Endothelial cell (in vitro differentiated cells): ENCODE results near the gene HOXA10. TPM values are rescaled to one million over a fixed set of nuclear protein-coding genes. Genes with fewer than 3 reads are reported as not detected.

Experiments used
- DNase-seq: peaks from one replicate; pipeline ENCODE4 v3.0.0; 2021; ENCODE audit warnings: low spot score
- H3K27ac Mint-ChIP-seq: one replicate; pipeline ENCODE4 v1.8.0; 2021; ENCODE audit warnings: mixed read lengths, inconsistent platforms; ENCODE audit not compliant: unreplicated experiment
- H3K27me3 Mint-ChIP-seq: one replicate; pipeline ENCODE4 v1.8.0; 2021; ENCODE audit warnings: mild to moderate bottlenecking, moderate library complexity, mixed read lengths, inconsistent platforms; ENCODE audit not compliant: unreplicated experiment
- H3K36me3 Mint-ChIP-seq: one replicate; pipeline ENCODE4 v1.8.0; 2021; ENCODE audit warnings: mild to moderate bottlenecking, low read depth, mixed read lengths, inconsistent platforms; ENCODE audit not compliant: unreplicated experiment
- H3K4me1 Mint-ChIP-seq: one replicate; pipeline ENCODE4 v1.8.0; 2021; ENCODE audit warnings: mild to moderate bottlenecking, mixed read lengths, inconsistent platforms; ENCODE audit not compliant: unreplicated experiment
- H3K4me3 Mint-ChIP-seq: one replicate; pipeline ENCODE4 v1.8.0; 2021; ENCODE audit warnings: mild to moderate bottlenecking, mixed read lengths, inconsistent platforms; ENCODE audit not compliant: unreplicated experiment
- H3K9me3 Mint-ChIP-seq: one replicate; pipeline ENCODE4 v1.8.0; 2021; ENCODE audit warnings: mixed read lengths, inconsistent platforms; ENCODE audit not compliant: unreplicated experiment
- CTCF ChIP-seq: fragments of 200-600 bp; sonication (generic); IDR thresholded peaks from one replicate; pipeline ENCODE4 v1.5.0; 2021; ENCODE audit warnings: antibody characterized with exemption; ENCODE audit not compliant: unreplicated experiment
- total RNA-seq: library from RNA; stranded (reverse); fragmentation: NEBNext Ultra II Directional; extraction: Animal tissue kit (Norgen Biotek cat#: 25700); gene quantifications from one replicate; pipeline ENCODE4 v1.2.1, GENCODE V29; 2021; ENCODE audit not compliant: unreplicated experiment

The HOXA10 gene
- total RNA-seq, 1 donor from 2014 or later = not detected

- TF ChIP-seq CTCF = no peak
- Mint-ChIP-seq H3K4me3 (peak overlapping the region; percentile 76), H3K9me3 (no peaks in the 10 kb centered on the region), H3K27ac (no peak overlapping the region), H3K4me1 (peaks cover 22% of the 10 kb centered on the region), H3K27me3 (peaks cover 57% of the 10 kb centered on the region), H3K36me3 (peaks cover 3% of the 10 kb centered on the region)
- no peak for DNase-seq
These were observed 19.0 kb downstream of the HOXA10 start for GRCh38 chr7:27154901-27155815.

DNA sequence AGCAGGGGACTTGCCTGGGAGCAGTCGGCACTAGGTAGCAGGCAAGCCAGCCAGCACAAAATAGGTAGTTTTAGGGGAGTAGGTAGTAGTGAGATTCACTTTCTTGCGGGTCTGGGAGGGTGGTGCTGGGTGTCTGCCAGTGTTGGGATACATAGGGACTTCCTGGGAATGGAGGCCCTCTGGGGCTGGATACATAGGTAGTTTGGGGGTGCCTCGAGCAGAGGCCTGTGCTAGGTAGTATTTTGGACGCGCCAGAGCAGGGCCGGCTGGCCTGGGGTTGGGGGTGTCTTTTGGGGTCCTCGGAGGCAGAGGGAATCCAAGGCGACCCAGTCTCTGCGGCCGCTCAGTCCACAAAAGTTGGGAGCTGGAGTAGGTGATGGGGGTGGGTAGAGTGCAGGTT lies 19.8 kb downstream of the HOXA10 start:
- Mint-ChIP-seq H3K4me3 (no peak overlapping the region), H3K4me1 (peaks cover 22% of the 10 kb centered on the region), H3K36me3 (peaks cover 3% of the 10 kb centered on the region), H3K27me3 (peaks cover 59% of the 10 kb centered on the region), H3K9me3 (no peaks in the 10 kb centered on the region), H3K27ac (no peak overlapping the region)
- TF ChIP-seq CTCF = no peak
- no peak for DNase-seq

DNA sequence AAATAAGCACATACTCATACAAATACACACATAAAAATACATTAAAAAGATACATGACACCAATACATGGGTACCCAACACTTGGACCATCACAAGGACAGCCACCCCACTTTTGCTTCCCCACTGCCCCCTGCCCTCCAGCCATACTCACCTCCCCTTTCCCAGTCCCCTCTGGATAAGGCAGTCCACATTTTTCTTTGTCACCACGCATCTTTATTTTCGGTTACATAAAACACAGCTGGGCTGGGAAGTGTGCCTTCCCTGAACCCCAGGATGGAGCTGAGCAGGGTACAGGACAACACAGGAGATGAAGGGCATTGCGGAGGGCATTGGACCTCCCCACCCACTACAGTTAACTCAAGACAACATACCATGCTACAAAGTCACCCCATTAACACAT lies 20.6 kb downstream of the HOXA10 start:
- H3K36me3 Mint-ChIP-seq = peaks cover 3% of the 10 kb centered on the region
- H3K4me1 Mint-ChIP-seq = peaks cover 22% of the 10 kb centered on the region
- H3K27ac Mint-ChIP-seq = no peak overlapping the region
- H3K4me3 Mint-ChIP-seq = no peak overlapping the region
- no peaks in the 10 kb centered on the region for H3K9me3 Mint-ChIP-seq
- H3K27me3 Mint-ChIP-seq = peaks cover 55% of the 10 kb centered on the region
- TF ChIP-seq CTCF = no peak
- DNase-seq = no peak

DNA sequence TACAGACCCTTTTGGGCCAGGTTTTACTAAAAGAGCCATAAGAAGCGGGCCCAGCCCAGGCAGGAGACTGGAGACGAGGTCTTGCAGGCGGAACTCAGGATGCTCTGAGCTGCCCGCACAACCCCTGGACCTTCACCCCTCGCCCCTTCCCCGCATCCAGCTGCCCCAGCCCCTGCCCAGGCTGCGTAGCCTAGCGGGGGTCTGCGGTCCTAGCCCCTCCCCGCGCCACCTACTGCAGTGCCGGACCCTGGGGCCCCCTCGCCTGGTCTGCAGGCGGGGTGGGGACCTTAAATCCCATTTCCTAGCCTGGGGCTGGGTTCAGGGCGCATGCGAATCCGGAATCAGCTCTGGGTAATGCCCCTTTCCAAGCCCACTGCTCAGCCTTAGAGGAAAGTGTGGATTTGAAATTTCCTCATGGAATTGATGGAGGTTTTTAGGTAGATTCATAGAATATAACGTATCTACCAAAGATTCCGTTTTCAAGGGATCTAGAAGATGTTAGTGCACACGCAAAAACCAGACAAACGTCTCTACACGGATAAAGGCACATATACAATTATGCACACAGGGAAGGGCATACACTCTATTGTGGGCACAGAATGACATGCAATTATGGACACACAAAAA lies 21.2 kb downstream of the HOXA10 start:
- no peak overlapping the region for H3K4me3 Mint-ChIP-seq
- H3K9me3 Mint-ChIP-seq = no peaks in the 10 kb centered on the region
- H3K4me1 Mint-ChIP-seq = peaks cover 28% of the 10 kb centered on the region

More for the DNA sequence above, 21.2 kb downstream of the HOXA10 start:
- TF ChIP-seq CTCF = no peak
- Mint-ChIP-seq H3K27ac (no peak overlapping the region), H3K36me3 (peaks cover 3% of the 10 kb centered on the region), H3K27me3 (peaks cover 57% of the 10 kb centered on the region)
- no peak for DNase-seq
